NOMO-1 (cell line): ENCODE measurements around the gene FTSJ1.
"Not testable (repeated sequence)": the region's sequence is repeated elsewhere in the genome, so short reads cannot be mapped to it uniquely, and the experiment has no call there.

ENCODE experiments used
- DNase-seq, 2 experiments: peaks; one replicate each; lab custom pipeline; 2025; ENCODE audit not compliant: unreplicated experiment in 2 of 2; lab: John Stamatoyannopoulos, UW

The FTSJ1 gene

GRCh38 chrX:48520976-48521352 is 45.0 kb downstream of the FTSJ1 start:
- no peak for DNase-seq

GRCh38 chrX:48521353-48522243 is 45.6 kb downstream of the FTSJ1 start, which contains the start of gene EBP:
Gene EBP, plus strand, starts transcription at chrX:48521808. Its CDS starts 1,964 bp downstream, at chrX:48523772.
- peak; percentile 89 to 95 for DNase-seq

GRCh38 chrX:48522291-48522690 is 46.3 kb downstream of the FTSJ1 start:
- DNase-seq: no peak

GRCh38 chrX:48523682-48524081 is 47.7 kb downstream of the FTSJ1 start:
- no peak for DNase-seq

GRCh38 chrX:48525853-48526252 is 49.9 kb downstream of the FTSJ1 start:
- not testable (repeated sequence) for DNase-seq

- DNase-seq: no peak
Measured at GRCh38 chrX:48530736-48531135, 54.7 kb downstream of the FTSJ1 start.

GRCh38 chrX:48531358-48531959 is 55.5 kb downstream of the FTSJ1 start:
- DNase-seq: no peak

- no peak for DNase-seq
Measured at GRCh38 chrX:48532161-48532560, 56.2 kb downstream of the FTSJ1 start.

GRCh38 chrX:48533165-48533564 is 57.2 kb downstream of the FTSJ1 start:
- DNase-seq: no peak
